ENCODE data around the gene SVOP. TPM values are rescaled to one million over a fixed set of nuclear protein-coding genes. Genes with fewer than 3 reads are reported as not detected.
"Not testable (repeated sequence)": the region's sequence is repeated elsewhere in the genome, so short reads cannot be mapped to it uniquely, and the experiment has no call there.

The SVOP gene
- total and polyA plus RNA-seq, 9 donors = 0.02 to 0.65 (median 0.19) TPM

- H3K36me3 ChIP-seq (ENCODE audit: control insufficient read depth, insufficient read depth, low read length); DNase-seq; H3K4me3 ChIP-seq (ENCODE audit: low read length); H3K9me3 ChIP-seq (replicated peaks; ENCODE audit: control insufficient read depth, low read depth, low read length); H3K27ac ChIP-seq (ENCODE audit: low read length); H3K27me3 ChIP-seq (ENCODE audit: control insufficient read depth, insufficient read depth, low read length): not testable (repeated sequence)
- peaks cover 10% of the 10 kb centered on the region for H3K4me1 ChIP-seq (ENCODE audit: control insufficient read depth, insufficient read depth, low read length)
- no CpG with 5 or more reads among the region's 4 CpGs for WGBS (ENCODE audit: insufficient coverage)
These were observed 33.3 kb upstream of the SVOP start for GRCh38 chr12:109054124-109054513.

- Histone ChIP-seq H3K27ac (ENCODE audit: low read length) (peak overlapping the region; percentile 85), H3K4me3 (ENCODE audit: low read length) (peak overlapping the region; percentile 89), H3K27me3 (ENCODE audit: control insufficient read depth, insufficient read depth, low read length) (no peaks in the 10 kb centered on the region), H3K36me3 (ENCODE audit: control insufficient read depth, insufficient read depth, low read length) (peaks cover 5% of the 10 kb centered on the region), H3K9me3 (replicated peaks; ENCODE audit: control insufficient read depth, low read depth, low read length) (no peaks in the 10 kb centered on the region), H3K4me1 (ENCODE audit: control insufficient read depth, insufficient read depth, low read length) (peaks cover 10% of the 10 kb centered on the region)
- WGBS (ENCODE audit: insufficient coverage) = 23% methylated on average over 6 of the region's 9 CpGs
- DNase-seq = peak; percentile 2
These were observed 32.7 kb upstream of the SVOP start for GRCh38 chr12:109053382-109054123.

DNA sequence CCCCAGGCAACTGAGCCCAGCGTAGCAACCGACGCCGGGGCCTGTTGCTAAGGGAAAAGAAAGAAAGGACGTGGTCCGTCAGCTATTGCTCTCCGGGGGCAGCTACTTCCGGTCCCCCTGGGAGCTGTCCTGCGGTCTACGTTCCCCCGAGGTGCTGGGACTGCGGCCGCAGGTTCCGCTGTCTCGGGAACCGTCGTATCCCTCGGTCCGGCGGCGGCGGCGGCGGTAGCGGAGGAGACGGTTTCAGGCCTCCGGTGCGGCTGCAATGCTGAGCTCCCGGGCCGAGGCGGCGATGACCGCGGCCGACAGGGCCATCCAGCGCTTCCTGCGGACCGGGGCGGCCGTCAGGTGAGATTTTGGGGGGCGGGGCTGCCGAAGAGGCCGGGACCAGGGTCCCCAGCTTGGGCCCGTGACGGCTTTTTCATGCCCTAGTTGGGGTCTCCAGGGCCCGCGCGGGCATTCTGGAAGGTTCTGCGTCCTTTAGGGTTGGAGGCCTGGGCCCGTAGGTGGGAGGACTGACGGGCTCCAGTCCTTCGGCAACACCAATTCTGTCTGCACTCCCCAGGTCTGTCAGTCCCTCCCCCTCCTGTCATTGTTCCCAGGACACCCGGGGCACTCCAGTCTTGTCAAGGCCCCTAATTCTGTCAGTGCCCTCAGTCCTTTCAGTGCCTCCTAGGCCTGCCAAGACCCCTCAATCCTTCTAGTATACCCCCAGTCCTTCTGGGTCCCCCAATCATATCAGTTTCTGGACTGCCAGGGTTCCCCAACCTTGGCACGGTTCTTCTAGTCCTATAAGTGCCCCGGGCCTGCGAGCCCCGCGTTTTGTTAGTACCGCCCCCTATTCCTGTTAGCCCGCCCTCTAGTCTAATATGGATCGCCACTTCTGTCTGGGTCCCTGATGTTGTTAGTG is 31.8 kb upstream of the SVOP start, which contains the start of gene USP30:
Gene USP30 (plus strand): TSS at position 163 of the 910 bp plus-strand sequence. CDS start 103 bp downstream, at position 266.
- H3K9me3 ChIP-seq (replicated peaks; ENCODE audit: control insufficient read depth, low read depth, low read length) = no peaks in the 10 kb centered on the region
- H3K27ac ChIP-seq (ENCODE audit: low read length) = peak within 1 kb of the TSS; percentile 85
- peaks cover 10% of the 10 kb centered on the region for H3K4me1 ChIP-seq (ENCODE audit: control insufficient read depth, insufficient read depth, low read length)
- H3K27me3 ChIP-seq (ENCODE audit: control insufficient read depth, insufficient read depth, low read length) = no peaks in the 10 kb centered on the region
- DNase-seq = peak; percentile 94
- under 1% methylated on average over 54 of the region's 61 CpGs for WGBS (ENCODE audit: insufficient coverage)
- H3K36me3 ChIP-seq (ENCODE audit: control insufficient read depth, insufficient read depth, low read length) = peaks cover 2% of the 10 kb centered on the region
- H3K4me3 ChIP-seq (ENCODE audit: low read length) = peak within 1 kb of the TSS; percentile 89

- 17% methylated on average over 1 of the region's 6 CpGs for WGBS (ENCODE audit: insufficient coverage)
- Histone ChIP-seq H3K27ac (ENCODE audit: low read length) (peak overlapping the region; percentile 51), H3K36me3 (ENCODE audit: control insufficient read depth, insufficient read depth, low read length) (no peaks in the 10 kb centered on the region), H3K27me3 (ENCODE audit: control insufficient read depth, insufficient read depth, low read length) (no peaks in the 10 kb centered on the region), H3K9me3 (replicated peaks; ENCODE audit: control insufficient read depth, low read depth, low read length) (no peaks in the 10 kb centered on the region), H3K4me3 (ENCODE audit: low read length) (peak overlapping the region; percentile 89), H3K4me1 (ENCODE audit: control insufficient read depth, insufficient read depth, low read length) (peaks cover 10% of the 10 kb centered on the region)
- no peak for DNase-seq
These were observed 31.2 kb upstream of the SVOP start for GRCh38 chr12:109052097-109052413.

DNA sequence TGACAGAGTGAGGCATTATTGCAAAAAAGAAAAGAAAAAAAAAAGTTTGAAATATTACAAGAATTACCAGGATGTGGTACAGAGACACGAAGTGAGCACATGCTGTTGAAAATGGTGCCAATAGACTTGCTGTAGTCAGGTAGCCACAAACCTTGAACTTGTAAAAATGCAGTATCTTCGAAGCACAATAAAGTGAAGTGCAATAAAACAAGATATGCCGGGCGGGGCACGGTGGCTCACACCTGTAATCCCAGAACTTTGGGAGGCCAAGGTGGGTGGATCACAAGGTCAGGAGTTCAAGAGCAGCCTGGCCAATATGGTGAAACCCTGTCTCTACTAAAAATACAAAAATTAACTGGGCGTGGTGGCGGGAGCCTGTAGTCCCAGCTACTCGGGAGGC is 28.9 kb upstream of the SVOP start:
- not testable (repeated sequence) for H3K27me3 ChIP-seq (ENCODE audit: control insufficient read depth, insufficient read depth, low read length); H3K9me3 ChIP-seq (replicated peaks; ENCODE audit: control insufficient read depth, low read depth, low read length); H3K36me3 ChIP-seq (ENCODE audit: control insufficient read depth, insufficient read depth, low read length); DNase-seq; H3K27ac ChIP-seq (ENCODE audit: low read length); H3K4me3 ChIP-seq (ENCODE audit: low read length)
- peaks cover 10% of the 10 kb centered on the region for H3K4me1 ChIP-seq (ENCODE audit: control insufficient read depth, insufficient read depth, low read length)
- WGBS (ENCODE audit: insufficient coverage) = 82% methylated on average over 8 of the region's 8 CpGs

GRCh38 chr12:109048706-109049105 is 27.8 kb upstream of the SVOP start:
- not testable (repeated sequence) for H3K4me3 ChIP-seq (ENCODE audit: low read length); H3K4me1 ChIP-seq (ENCODE audit: control insufficient read depth, insufficient read depth, low read length); H3K27me3 ChIP-seq (ENCODE audit: control insufficient read depth, insufficient read depth, low read length); DNase-seq; H3K9me3 ChIP-seq (replicated peaks; ENCODE audit: control insufficient read depth, low read depth, low read length); H3K36me3 ChIP-seq (ENCODE audit: control insufficient read depth, insufficient read depth, low read length); H3K27ac ChIP-seq (ENCODE audit: low read length)
- no CpG with 5 or more reads among the region's 3 CpGs for WGBS (ENCODE audit: insufficient coverage)

DNA sequence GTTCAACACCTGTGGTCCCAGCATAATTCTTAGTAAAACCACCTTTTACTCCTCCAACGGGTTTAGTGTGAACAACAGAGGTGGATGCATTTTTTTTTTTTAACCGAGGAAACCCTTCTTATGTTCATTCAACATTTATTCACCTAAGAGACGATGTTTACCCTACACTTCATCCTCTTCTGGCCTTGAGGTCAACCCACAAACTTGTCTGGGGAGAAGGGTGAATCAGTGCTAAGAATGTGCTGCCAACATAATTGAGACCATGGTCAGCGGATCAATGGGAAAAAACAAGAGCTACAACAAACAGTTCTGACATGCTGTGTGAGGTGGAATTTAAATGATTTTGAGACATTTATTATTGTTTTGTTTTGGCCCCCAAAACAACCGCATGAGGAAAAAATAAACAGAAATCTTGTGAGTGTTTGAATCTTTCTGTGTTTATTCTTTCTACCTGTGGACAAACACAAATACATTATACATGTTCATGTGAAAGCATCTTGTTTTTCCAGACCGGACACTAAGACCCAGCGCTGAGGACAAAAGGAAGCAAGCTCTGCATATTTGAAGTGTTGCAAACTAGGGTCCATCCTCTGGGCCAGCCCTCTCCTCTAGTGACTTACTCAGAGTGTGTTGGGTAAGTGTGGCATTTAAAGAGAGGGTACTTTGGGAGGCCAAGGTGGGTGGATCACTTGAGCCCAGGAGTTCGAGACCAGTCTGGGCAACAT is 26.4 kb upstream of the SVOP start:
- no peaks in the 10 kb centered on the region for H3K9me3 ChIP-seq (replicated peaks; ENCODE audit: control insufficient read depth, low read depth, low read length)
- H3K4me3 ChIP-seq (ENCODE audit: low read length) = no peak overlapping the region
- H3K27me3 ChIP-seq (ENCODE audit: control insufficient read depth, insufficient read depth, low read length) = no peaks in the 10 kb centered on the region
- 86% methylated on average over 2 of the region's 8 CpGs for WGBS (ENCODE audit: insufficient coverage)
- DNase-seq = no peak
- H3K27ac ChIP-seq (ENCODE audit: low read length) = no peak overlapping the region
- peaks cover 3% of the 10 kb centered on the region for H3K4me1 ChIP-seq (ENCODE audit: control insufficient read depth, insufficient read depth, low read length)
- no peaks in the 10 kb centered on the region for H3K36me3 ChIP-seq (ENCODE audit: control insufficient read depth, insufficient read depth, low read length)

DNA sequence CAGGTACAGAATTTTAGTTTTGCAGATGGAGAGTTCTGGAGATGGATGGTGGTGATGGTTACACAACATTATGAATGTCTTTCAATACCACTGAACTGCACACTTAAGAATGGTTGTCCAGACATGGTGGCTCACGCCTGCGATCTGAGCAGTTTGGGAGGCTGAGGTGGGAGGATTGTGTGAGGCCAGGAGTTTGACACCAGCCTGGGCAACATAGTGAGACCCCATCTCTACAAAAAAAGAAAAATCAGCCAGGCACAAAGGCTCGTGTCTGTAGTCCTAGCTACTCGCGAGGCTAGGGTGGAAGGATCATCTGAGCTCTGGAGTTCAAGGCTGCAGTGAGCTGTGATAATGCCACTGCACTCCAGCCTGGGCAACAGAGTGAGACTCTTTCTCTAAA is 23.4 kb upstream of the SVOP start:
- Histone ChIP-seq H3K36me3 (ENCODE audit: control insufficient read depth, insufficient read depth, low read length) (no peaks in the 10 kb centered on the region), H3K4me1 (ENCODE audit: control insufficient read depth, insufficient read depth, low read length) (no peaks in the 10 kb centered on the region), H3K9me3 (replicated peaks; ENCODE audit: control insufficient read depth, low read depth, low read length) (peaks cover 5% of the 10 kb centered on the region), H3K27ac (ENCODE audit: low read length) (no peak overlapping the region), H3K4me3 (ENCODE audit: low read length) (no peak overlapping the region), H3K27me3 (ENCODE audit: control insufficient read depth, insufficient read depth, low read length) (no peaks in the 10 kb centered on the region)
- DNase-seq = no peak
- no CpG with 5 or more reads among the region's 5 CpGs for WGBS (ENCODE audit: insufficient coverage)

DNA sequence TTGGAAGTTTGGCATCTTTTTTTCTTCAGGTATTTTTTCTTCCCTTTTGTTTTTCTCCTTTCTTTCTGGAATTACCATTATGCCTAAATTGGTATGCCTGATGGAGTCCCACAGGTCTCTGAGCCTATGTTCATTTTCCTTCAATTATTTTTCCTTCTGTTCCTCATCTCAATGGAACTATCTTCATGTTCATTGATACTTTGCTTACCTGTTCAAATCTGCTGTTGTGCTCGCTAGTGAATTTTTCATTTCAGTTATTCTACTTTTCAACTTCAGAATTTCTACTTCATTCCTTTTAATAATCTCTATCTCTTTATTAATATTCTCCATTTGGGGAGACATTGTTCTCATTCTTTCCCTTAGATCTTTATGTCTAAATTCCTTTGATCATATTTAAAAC is 16.1 kb upstream of the SVOP start:
- no peaks in the 10 kb centered on the region for H3K36me3 ChIP-seq (ENCODE audit: control insufficient read depth, insufficient read depth, low read length)
- H3K27ac ChIP-seq (ENCODE audit: low read length) = no peak overlapping the region
- DNase-seq = no peak
- H3K4me1 ChIP-seq (ENCODE audit: control insufficient read depth, insufficient read depth, low read length) = no peaks in the 10 kb centered on the region
- peaks cover 5% of the 10 kb centered on the region for H3K9me3 ChIP-seq (replicated peaks; ENCODE audit: control insufficient read depth, low read depth, low read length)
- WGBS (ENCODE audit: insufficient coverage) = no CpG with 5 or more reads among the region's 1 CpG
- H3K4me3 ChIP-seq (ENCODE audit: low read length) = no peak overlapping the region
- H3K27me3 ChIP-seq (ENCODE audit: control insufficient read depth, insufficient read depth, low read length) = no peaks in the 10 kb centered on the region
